Measurements from ENCODE around the gene RALGPS2. TPM values are rescaled to one million over a fixed set of nuclear protein-coding genes. Genes with fewer than 3 reads are reported as not detected.

RALGPS2 gene
- total and polyA plus RNA-seq, 4 donors: 20.1 to 57.6 (median 35.0) TPM

DNA sequence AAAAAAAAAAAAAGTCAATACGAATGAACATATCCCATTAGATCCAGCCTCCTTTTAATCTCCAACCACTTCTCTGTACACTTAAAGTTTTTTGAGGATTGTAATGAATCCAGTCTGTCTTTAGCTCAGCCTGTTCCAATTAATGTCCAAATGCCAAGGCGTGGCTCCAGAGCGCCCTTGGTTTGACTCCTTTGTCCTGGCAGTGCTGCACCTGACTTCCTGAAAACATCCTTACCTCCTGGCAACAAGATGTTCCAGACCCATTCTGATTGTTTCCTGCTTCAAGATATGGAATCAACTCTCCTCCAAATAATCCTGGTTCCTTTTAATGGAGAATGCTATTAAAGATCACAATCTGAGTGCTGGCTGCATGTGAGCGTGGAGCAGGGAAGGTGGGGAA lies 226.6 kb downstream of the RALGPS2 start:
- WGBS (ENCODE audit: insufficient coverage): 100% methylated on average over 2 of the region's 4 CpGs
- H3K9me3 ChIP-seq (ENCODE audit: control insufficient read depth, insufficient read depth, low read length): no peaks in the 10 kb centered on the region
- no peak overlapping the region for H3K4me3 ChIP-seq (ENCODE audit: low read depth, low read length)
- no peak for DNase-seq (ENCODE audit: low read depth in 4 of 6, low spot score in 6 of 6)
- no peaks in the 10 kb centered on the region for H3K36me3 ChIP-seq (ENCODE audit: control insufficient read depth, insufficient read depth, low read length)
- H3K27ac ChIP-seq (ENCODE audit: low read depth, low read length): no peak overlapping the region
- no peaks in the 10 kb centered on the region for H3K27me3 ChIP-seq (ENCODE audit: control insufficient read depth, insufficient read depth, low read length)
- H3K4me1 ChIP-seq (ENCODE audit: control insufficient read depth, insufficient read depth, low read length): peaks cover under 1% of the 10 kb centered on the region

GRCh38 chr1:178953034-178953433 lies 228.0 kb downstream of the RALGPS2 start:
- H3K9me3 ChIP-seq (ENCODE audit: control insufficient read depth, insufficient read depth, low read length): no peaks in the 10 kb centered on the region
- no peak overlapping the region for H3K4me3 ChIP-seq (ENCODE audit: low read depth, low read length)
- no peak overlapping the region for H3K27ac ChIP-seq (ENCODE audit: low read depth, low read length)
- WGBS (ENCODE audit: insufficient coverage): 58% methylated on average over 3 of the region's 5 CpGs
- peak in 1 of 6 donors; percentile 66 for DNase-seq (ENCODE audit: low read depth in 4 of 6, low spot score in 6 of 6)
- no peaks in the 10 kb centered on the region for H3K27me3 ChIP-seq (ENCODE audit: control insufficient read depth, insufficient read depth, low read length)
- H3K4me1 ChIP-seq (ENCODE audit: control insufficient read depth, insufficient read depth, low read length): no peaks in the 10 kb centered on the region
- no peaks in the 10 kb centered on the region for H3K36me3 ChIP-seq (ENCODE audit: control insufficient read depth, insufficient read depth, low read length)

DNA sequence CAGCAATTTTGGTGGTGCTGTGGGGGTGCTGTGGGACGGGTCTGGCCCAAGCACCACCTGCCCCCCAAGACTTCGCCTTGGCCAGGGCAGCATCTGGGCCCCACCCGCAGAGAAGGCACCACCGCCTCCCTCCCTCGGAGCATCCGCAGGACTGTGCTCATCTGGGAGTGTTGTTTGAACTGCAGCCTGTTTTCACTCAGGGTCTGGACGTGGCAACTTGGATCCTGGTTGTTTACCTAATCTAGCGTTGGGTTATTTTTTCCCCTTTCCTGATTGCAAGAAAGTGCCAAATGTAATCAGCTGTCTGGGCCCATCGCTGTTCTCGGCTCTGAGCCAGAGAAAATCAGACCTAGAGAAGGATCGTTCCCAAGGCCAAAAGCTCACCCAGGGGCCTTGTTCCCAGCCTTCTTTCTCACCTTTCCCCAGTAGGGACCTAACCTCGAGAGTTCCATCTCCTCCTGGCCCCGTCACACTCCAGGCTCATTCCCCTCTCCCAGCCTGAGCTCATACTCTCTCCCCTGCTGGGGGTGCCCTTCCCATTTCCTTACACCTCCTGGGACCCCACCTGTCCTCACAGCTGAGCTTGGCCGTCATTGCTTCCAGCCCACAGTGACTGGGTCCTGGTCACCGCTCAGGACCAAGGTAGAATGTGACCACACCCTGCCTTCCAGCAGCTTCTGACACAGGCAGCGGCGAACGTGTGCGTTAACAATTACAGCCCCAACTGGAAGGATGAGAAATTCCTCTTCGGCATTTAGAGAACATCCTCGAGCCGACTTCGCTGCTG lies 228.7 kb downstream of the RALGPS2 start:
- Histone ChIP-seq H3K27ac (ENCODE audit: low read depth, low read length) (peak overlapping the region; percentile 25), H3K9me3 (ENCODE audit: control insufficient read depth, insufficient read depth, low read length) (no peaks in the 10 kb centered on the region), H3K36me3 (ENCODE audit: control insufficient read depth, insufficient read depth, low read length) (no peaks in the 10 kb centered on the region), H3K4me3 (ENCODE audit: low read depth, low read length) (no peak overlapping the region), H3K27me3 (ENCODE audit: control insufficient read depth, insufficient read depth, low read length) (no peaks in the 10 kb centered on the region), H3K4me1 (ENCODE audit: control insufficient read depth, insufficient read depth, low read length) (no peaks in the 10 kb centered on the region)
- no peak for DNase-seq (ENCODE audit: low read depth in 4 of 6, low spot score in 6 of 6)
- 76% methylated on average over 18 of the region's 23 CpGs for WGBS (ENCODE audit: insufficient coverage)

DNA sequence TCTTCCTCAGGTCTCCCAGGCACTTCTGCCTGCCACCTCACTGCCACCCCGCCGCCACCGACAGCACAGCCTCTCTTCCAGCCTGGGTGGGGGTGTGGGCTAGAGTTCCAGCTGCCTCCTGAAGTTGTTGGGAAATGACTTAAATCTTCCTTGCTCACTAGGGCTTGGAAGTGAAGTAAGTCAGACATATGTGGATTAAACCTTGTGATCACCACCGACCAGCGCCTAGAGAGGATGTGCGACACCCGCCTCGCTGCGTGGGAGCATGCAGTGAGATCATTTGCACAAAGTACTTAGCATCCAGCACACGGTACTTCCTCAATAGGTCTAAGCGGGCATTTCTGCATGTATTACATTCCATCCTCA lies 229.3 kb downstream of the RALGPS2 start:
- H3K4me3 ChIP-seq (ENCODE audit: low read depth, low read length): no peak overlapping the region
- no peak overlapping the region for H3K27ac ChIP-seq (ENCODE audit: low read depth, low read length)
- no peaks in the 10 kb centered on the region for H3K9me3 ChIP-seq (ENCODE audit: control insufficient read depth, insufficient read depth, low read length)
- H3K4me1 ChIP-seq (ENCODE audit: control insufficient read depth, insufficient read depth, low read length): no peaks in the 10 kb centered on the region
- H3K27me3 ChIP-seq (ENCODE audit: control insufficient read depth, insufficient read depth, low read length): no peaks in the 10 kb centered on the region
- no peaks in the 10 kb centered on the region for H3K36me3 ChIP-seq (ENCODE audit: control insufficient read depth, insufficient read depth, low read length)
- DNase-seq (ENCODE audit: low read depth in 4 of 6, low spot score in 6 of 6): no peak
- 95% methylated on average over 11 of the region's 11 CpGs for WGBS (ENCODE audit: insufficient coverage)

- Histone ChIP-seq H3K27me3 (ENCODE audit: control insufficient read depth, insufficient read depth, low read length) (no peaks in the 10 kb centered on the region), H3K27ac (ENCODE audit: low read depth, low read length) (no peak overlapping the region), H3K9me3 (ENCODE audit: control insufficient read depth, insufficient read depth, low read length) (no peaks in the 10 kb centered on the region), H3K4me1 (ENCODE audit: control insufficient read depth, insufficient read depth, low read length) (no peaks in the 10 kb centered on the region), H3K4me3 (ENCODE audit: low read depth, low read length) (no peak overlapping the region), H3K36me3 (ENCODE audit: control insufficient read depth, insufficient read depth, low read length) (no peaks in the 10 kb centered on the region)
- no peak for DNase-seq (ENCODE audit: low read depth in 4 of 6, low spot score in 6 of 6)
- WGBS (ENCODE audit: insufficient coverage): 100% methylated on average over 3 of the region's 6 CpGs
Measured at GRCh38 chr1:178954937-178955336, 229.9 kb downstream of the RALGPS2 start.

DNA sequence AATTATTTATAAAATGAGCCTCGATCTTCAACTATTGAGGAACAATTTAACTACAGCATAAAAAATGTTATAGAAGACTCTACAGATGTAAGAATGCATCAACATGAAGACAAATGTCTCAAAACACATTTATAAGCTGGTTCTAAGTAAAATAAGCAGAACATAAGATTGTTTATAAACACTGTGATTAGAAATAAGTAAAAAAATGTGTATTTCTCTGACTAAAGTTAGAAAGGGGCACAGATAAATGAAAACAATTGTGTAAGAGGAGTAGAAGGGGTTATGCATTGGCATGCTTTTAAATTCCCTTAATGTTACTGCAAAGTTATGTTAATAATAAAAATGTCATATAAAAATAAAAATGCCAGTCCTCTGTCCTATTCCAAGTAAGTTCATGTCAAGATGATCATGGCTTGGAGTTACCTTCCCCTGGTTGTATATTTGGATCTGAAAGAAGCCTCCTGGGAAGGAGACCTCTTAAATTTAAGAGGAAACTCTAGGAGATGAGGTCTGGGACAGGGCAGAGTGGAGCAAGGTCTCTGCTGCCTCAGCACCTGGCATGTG lies 230.4 kb downstream of the RALGPS2 start:
- Histone ChIP-seq H3K4me3 (ENCODE audit: low read depth, low read length) (no peak overlapping the region), H3K27me3 (ENCODE audit: control insufficient read depth, insufficient read depth, low read length) (no peaks in the 10 kb centered on the region), H3K36me3 (ENCODE audit: control insufficient read depth, insufficient read depth, low read length) (no peaks in the 10 kb centered on the region), H3K27ac (ENCODE audit: low read depth, low read length) (no peak overlapping the region), H3K9me3 (ENCODE audit: control insufficient read depth, insufficient read depth, low read length) (no peaks in the 10 kb centered on the region), H3K4me1 (ENCODE audit: control insufficient read depth, insufficient read depth, low read length) (no peaks in the 10 kb centered on the region)
- no CpG with 5 or more reads among the region's 1 CpG for WGBS (ENCODE audit: insufficient coverage)
- no peak for DNase-seq (ENCODE audit: low read depth in 4 of 6, low spot score in 6 of 6)

GRCh38 chr1:178958491-178958890 lies 233.4 kb downstream of the RALGPS2 start:
- Histone ChIP-seq H3K27ac (ENCODE audit: low read depth, low read length) (no peak overlapping the region), H3K36me3 (ENCODE audit: control insufficient read depth, insufficient read depth, low read length) (no peaks in the 10 kb centered on the region), H3K4me1 (ENCODE audit: control insufficient read depth, insufficient read depth, low read length) (peaks cover 7% of the 10 kb centered on the region), H3K4me3 (ENCODE audit: low read depth, low read length) (no peak overlapping the region), H3K9me3 (ENCODE audit: control insufficient read depth, insufficient read depth, low read length) (no peaks in the 10 kb centered on the region), H3K27me3 (ENCODE audit: control insufficient read depth, insufficient read depth, low read length) (no peaks in the 10 kb centered on the region)
- 83% methylated on average over 8 of the region's 9 CpGs for WGBS (ENCODE audit: insufficient coverage)
- DNase-seq (ENCODE audit: low read depth in 4 of 6, low spot score in 6 of 6): no peak

GRCh38 chr1:178959543-178960460 lies 234.8 kb downstream of the RALGPS2 start:
- DNase-seq (ENCODE audit: low read depth in 4 of 6, low spot score in 6 of 6): no peak
- H3K9me3 ChIP-seq (ENCODE audit: control insufficient read depth, insufficient read depth, low read length): no peaks in the 10 kb centered on the region
- WGBS (ENCODE audit: insufficient coverage): 77% methylated on average over 12 of the region's 17 CpGs
- H3K27me3 ChIP-seq (ENCODE audit: control insufficient read depth, insufficient read depth, low read length): no peaks in the 10 kb centered on the region
- no peak overlapping the region for H3K27ac ChIP-seq (ENCODE audit: low read depth, low read length)
- H3K4me1 ChIP-seq (ENCODE audit: control insufficient read depth, insufficient read depth, low read length): peaks cover 8% of the 10 kb centered on the region
- H3K4me3 ChIP-seq (ENCODE audit: low read depth, low read length): no peak overlapping the region
- no peaks in the 10 kb centered on the region for H3K36me3 ChIP-seq (ENCODE audit: control insufficient read depth, insufficient read depth, low read length)

GRCh38 chr1:178960482-178961240 lies 235.6 kb downstream of the RALGPS2 start:
- Histone ChIP-seq H3K27me3 (ENCODE audit: control insufficient read depth, insufficient read depth, low read length) (no peaks in the 10 kb centered on the region), H3K27ac (ENCODE audit: low read depth, low read length) (no peak overlapping the region), H3K36me3 (ENCODE audit: control insufficient read depth, insufficient read depth, low read length) (no peaks in the 10 kb centered on the region), H3K4me3 (ENCODE audit: low read depth, low read length) (no peak overlapping the region), H3K4me1 (ENCODE audit: control insufficient read depth, insufficient read depth, low read length) (peaks cover 8% of the 10 kb centered on the region), H3K9me3 (ENCODE audit: control insufficient read depth, insufficient read depth, low read length) (no peaks in the 10 kb centered on the region)
- 68% methylated on average over 7 of the region's 9 CpGs for WGBS (ENCODE audit: insufficient coverage)
- no peak for DNase-seq (ENCODE audit: low read depth in 4 of 6, low spot score in 6 of 6)

All from spinal cord (tissue), 10 donors.